Activated naive CD4-positive, alpha-beta T cell (primary cell): ENCODE data around the gene MSANTD2.
"Not testable (repeated sequence)": the region's sequence is repeated elsewhere in the genome, so short reads cannot be mapped to it uniquely, and the experiment has no call there.

Experiments used
- DNase-seq, 4 experiments: peaks; one replicate each; lab custom pipeline; 2025; lab: John Stamatoyannopoulos, UW

MSANTD2 gene

GRCh38 chr11:124776865-124777645 is 23.2 kb downstream of the MSANTD2 start:
- DNase-seq = no peak

DNA sequence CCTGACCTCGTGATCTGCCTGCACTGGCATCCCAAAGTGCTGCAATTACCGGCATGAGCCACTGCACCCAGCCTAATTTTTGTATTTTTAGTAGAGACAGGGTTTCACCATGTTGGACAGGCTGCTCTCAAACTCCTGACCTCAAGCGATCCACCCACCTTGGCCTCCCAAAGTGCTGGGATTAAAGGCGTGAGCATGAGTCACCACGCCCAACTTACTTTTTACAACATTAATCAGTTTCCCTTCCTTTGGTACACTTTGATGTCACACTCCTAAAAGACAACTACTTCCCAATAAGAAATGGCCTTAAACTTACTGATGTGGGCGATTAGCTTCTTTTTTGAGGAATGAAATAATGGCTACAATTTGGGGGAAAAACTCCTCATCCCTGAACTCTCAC is 29.2 kb downstream of the MSANTD2 start:
- not testable (repeated sequence) for DNase-seq

- DNase-seq = no peak
Observed at GRCh38 chr11:124769806-124770774, 30.1 kb downstream of the MSANTD2 start.

DNA sequence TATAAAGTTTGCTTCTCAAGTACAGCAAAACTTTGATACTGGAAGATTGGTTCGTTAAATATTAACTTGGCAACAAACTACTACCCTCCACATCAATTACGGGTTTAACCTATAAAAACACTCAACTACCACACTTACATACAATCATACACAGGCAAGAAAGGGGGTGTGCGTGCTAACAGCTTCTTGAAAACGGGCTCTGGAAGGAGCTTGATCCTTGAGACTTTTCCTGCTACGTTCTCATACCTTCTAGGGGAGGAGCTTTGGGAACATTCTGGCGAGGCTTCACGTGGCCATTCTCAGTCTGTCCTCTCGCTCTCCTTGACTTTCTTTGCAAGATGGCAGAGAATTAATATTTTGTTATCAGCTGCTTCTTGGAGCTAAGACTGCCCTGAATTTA is 31.3 kb downstream of the MSANTD2 start:
- DNase-seq = no peak

- DNase-seq = no peak
Observed at GRCh38 chr11:124766156-124766555, 34.0 kb downstream of the MSANTD2 start.

DNA sequence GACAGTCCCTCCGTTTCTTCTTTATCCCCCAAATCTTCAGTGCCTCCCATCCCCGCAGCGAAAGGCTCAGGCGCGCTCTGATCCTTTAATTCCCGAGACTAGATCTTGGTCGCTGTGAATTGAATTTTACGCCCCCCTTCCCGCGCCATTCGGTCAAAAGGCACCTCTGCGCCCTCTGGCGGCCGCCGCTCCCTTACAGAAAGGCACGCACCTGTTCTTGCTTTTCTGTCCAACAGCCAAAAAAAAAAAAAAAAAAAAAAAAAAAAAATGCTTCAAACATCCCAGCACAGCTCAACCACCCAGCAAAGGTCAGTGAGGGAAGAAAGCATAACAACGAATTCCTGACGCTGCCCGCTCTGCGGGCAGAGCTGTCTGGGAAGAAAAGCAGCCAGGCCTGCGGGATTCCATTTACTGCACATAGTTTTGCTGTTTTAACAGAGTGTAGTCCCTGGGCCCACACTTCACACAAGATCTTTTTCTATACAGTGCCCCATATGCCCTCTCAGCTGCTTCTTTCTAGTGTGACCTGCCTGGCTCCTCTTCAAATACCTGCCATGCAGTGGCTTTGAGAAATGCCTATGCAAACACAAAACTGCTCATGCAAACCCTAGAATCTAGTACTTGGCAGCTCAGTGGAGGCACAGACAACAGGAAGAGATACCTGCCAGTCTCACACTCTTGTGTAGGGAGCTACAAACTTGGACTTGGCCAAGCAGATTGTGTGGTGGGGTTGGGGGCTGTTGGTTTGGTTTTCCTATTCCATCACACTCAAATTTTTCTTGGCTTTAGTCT is 36.9 kb downstream of the MSANTD2 start:
- DNase-seq = peak; percentile 31 to 86 (median 78)

DNA sequence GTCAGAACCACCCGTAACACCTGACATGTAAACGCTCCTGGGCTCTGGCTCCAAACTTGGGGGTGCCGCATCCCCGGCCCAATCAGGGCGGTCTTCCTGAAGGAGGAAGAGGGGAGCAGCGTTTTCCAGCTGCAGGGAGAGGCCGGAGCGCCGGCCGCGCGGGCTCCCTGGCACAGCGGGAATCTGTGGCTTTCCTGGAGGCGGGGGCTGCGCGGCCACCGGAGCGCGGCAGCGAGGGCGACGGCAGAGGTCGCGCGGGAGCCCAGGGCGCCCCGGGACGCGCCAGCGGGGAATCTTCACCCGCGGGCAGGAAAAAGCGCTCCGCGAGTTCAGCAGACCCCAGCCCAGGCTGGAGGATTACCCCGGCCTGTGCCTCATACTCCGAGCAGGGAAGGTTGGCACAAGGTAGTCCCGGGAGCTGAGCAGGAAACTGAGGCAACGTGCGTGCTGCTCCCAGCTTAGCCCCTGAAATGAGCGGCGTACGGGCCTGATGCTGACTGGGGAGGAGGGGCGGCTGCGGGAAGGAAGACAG is 37.5 kb downstream of the MSANTD2 start:
- DNase-seq = peak in 1 of 4 experiments; percentile 41

DNA sequence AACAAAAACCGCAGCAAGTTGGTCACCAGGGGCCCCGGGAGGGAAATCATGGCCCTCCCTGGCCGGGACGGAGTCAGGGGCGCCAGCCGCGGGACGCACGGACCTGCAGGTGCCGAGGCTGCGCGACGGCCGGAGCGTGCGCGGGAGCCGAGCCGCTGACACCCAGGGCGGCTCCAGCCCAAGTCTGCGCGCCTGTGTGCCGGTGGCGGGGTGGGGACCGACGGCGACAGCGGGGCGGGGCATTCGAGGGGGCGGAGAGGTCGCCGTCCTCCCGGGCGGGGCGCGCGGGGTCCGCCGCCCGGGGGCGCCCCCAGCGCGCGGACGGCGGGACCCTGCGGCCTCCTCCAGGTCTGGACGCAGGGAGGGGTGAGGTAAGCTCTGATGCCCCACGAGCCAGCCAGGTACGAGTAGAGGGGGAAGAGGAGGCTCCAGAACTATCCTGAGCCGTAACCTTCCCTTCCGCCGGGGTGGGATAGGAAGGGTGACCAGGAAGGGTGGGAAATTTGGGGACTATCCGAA is 38.0 kb downstream of the MSANTD2 start, which contains the start of gene ESAM:
Gene ESAM, minus strand, starts transcription at position 186 of the 519 bp plus-strand sequence. Its CDS starts 136 bp downstream, at position 50.
- DNase-seq = peak in 3 of 4 experiments; percentile 15 to 65 (median 29)

- no peak for DNase-seq
Observed at GRCh38 chr11:124761301-124762104, 38.7 kb downstream of the MSANTD2 start.

DNA sequence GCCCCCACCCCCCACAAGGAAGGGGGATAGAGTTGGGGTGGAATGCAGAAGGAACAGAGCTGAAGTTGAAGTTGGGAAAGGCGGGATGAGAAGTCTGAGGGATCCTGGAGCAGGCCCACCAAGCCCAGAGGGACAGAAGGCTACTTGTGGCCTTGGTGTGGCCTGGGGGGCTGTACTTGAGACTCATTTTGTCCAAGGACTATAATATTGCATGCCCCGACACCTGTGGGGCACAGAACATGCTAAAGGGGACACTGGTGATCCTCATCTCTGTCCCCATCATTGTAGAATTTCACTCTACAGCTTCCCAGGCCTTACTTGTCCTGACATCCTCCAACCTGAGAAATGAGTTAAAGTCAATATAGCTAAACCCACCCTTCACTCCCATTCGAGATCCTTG is 39.4 kb downstream of the MSANTD2 start:
- no peak for DNase-seq

GRCh38 chr11:124760205-124760652 is 40.0 kb downstream of the MSANTD2 start:
- no peak for DNase-seq

DNA sequence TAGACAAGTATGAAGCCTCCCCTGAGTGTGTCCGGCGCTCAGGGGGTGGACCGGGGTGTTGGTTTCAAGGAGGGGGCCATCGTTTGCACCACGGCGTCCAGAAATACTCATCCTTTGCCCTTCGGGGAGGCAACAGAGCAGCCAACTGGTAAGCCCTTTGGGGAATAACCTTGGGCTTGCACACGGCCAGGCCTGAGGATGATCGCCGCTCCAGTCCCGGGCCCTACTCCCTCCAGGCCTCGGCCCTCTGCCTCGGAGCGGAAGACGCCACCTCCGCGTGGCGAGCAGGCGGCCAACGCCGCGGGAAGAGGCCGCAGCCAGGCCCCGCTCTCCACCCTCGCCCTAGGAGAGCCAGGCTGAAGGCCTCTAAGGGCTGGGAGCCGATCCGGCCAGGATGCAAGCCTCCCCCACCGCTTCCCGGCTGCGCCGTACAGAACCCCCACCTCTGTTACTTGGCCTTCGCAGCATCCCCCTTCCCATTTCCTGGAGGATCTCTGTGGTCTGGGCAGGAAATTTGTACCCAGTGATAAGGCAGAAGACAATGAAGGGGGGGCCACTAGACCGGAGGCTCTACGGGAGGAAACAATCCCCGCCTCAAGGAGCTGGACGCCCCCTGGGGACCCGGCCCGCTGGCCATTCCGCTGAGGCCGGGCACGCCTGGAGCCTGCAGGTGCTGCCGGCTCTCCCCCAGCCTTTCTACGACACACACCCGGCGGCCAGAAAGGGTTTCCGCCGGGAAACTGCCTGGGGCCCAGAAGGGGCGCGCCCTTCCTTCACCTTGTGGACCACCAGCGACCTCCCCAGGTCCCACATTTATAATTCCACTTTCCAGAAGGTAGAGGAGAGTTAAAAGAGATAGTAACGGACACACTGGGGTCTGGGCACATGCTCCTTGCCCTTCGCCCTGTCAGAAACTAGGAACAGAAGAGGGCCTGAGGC is 40.7 kb downstream of the MSANTD2 start:
- DNase-seq = no peak

GRCh38 chr11:124758355-124759265 is 41.6 kb downstream of the MSANTD2 start:
- DNase-seq = peak in 3 of 4 experiments; percentile 34 to 63 (median 51)

GRCh38 chr11:124757320-124757719 is 42.9 kb downstream of the MSANTD2 start:
- DNase-seq = no peak

DNA sequence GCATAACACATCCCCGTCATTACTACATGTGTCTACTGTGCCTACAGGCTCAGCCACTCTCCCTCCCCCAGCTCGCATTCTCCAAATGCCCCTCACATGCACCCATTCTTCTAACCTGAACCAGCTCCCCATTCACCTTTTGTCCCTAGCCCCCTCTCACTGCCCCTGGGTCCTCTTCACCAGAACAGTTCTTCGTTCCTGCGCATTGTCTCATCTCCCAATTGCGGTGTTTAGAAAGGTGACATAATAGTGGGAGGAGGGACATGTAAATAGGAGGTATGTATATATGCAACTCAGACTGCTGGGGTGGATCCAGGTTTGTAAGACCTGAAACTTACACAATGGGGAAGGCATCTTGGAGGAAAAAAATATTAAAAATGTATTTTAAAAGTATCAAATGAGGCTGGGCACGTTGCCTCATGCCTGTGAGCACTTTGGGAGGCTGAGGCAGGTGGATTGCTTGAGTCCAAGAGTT is 43.4 kb downstream of the MSANTD2 start:
- DNase-seq = no peak

- no peak for DNase-seq
Observed at GRCh38 chr11:124756033-124756752, 44.0 kb downstream of the MSANTD2 start.

DNA sequence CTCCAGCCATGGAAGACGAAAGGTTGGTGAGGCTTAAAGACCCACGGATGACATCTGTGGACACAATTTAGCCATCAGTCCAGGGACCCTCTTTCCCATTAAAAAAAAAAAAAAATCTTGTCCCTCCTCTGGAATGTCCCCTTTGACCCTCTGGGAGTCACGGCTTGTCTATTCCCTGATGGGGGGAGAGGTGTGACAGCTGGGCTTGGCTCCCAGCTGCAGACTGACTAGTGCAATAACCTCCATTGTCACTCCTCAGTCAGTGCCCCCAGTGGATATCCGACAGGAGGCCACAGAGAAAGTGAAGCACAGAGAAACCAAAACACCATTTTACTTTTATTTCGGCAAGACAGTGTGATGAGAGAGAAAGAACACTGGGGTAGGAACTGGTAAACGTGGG is 45.5 kb downstream of the MSANTD2 start:
- no peak for DNase-seq
